ENCODE measurements around the gene MBD6. TPM values are rescaled to one million over a fixed set of nuclear protein-coding genes. Genes with fewer than 3 reads are reported as not detected.

MBD6 gene
- polyA plus RNA-seq (2011; rRNA removed), result 5.6 and 8.3 TPM in 2 replicates
- 5.3 and 12.2 TPM in 2 replicates for polyA minus RNA-seq (2011; rRNA and poly(A)+ RNA removed)

DNA sequence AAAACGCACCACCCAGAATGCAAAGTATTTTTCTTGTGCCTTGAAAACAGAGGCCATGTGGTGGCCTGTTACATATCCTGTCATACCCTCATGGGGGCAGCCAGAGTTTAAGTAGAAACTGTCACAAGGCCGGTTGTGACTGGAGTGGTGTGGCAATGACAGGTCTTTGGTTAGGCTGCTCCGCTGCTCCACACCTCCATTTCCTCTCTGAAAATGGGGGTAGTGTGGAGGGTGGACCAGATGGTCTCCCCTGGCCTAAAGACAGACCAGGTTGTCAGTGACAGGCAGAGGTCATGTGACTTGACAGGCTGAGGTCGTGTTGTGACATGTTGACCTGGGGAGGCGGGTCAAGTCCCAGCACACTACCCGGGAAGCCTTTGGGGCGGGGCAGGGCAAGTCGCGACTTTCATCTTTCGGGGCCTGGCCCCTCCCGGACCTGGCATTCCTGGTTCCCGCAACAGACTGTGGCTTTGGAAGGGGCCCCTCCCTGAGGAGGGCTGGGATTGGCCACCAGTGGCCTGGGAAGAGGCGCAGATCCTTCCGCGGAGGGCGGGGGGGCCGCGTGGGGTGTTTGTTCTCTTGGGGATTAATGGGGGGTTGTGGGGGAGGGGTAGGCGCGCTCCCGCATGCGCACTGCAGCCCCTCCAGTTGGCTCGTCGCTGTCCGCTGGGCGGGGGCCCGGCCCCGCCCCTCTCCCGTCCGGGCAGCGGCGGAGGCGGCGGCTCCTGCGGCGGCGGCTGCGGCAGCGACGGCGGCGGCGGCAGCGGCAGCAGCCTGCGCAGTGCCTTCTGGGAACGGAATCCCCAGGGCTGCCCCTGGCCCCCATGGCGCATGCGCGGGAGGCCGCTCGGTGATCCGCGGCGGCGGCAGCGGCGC, at the start of gene MBD6:
MBD6 (plus strand) TSS at position 814 of the 876 bp plus-strand sequence. CDS start 1,480 bp downstream, outside the sequence.
- ChIA-PET POLR2A (no interaction called here), CTCF (interaction anchor here (1.6 kb wide), 1 partner anchor 60 kb away, joined by 3 read pairs; no protein-coding TSS in a partner anchor)
- H3K36me3 ChIP-seq (ENCODE audit: control insufficient read depth, insufficient read depth, low read length), result peaks cover 24% of the 10 kb centered on the region

GRCh38 chr12:57473392-57473791, 49.2 kb upstream of the MBD6 start:
- CTCF ChIA-PET, result interaction anchor here (2.8 to 3.1 kb wide), 2 partner anchors 11 to 14 kb away, joined by 14 to 38 read pairs; partner anchors contain the start of gene GLI1
- no peak for DNase-seq (ENCODE audit: low read depth)
- Histone ChIP-seq H3K36me3 (ENCODE audit: control insufficient read depth, insufficient read depth, low read length) (no peaks in the 10 kb centered on the region), H3K27me3 (ENCODE audit: control insufficient read depth, insufficient read depth, low read length) (peaks cover 41% of the 10 kb centered on the region), H3K4me3 (ENCODE audit: low read depth, low read length) (no peak overlapping the region)
- TF ChIP-seq CTCF (IDR thresholded peaks at IDR 0.05; ENCODE audit: insufficient read depth, low read depth, low read length), result no peak
- POLR2A ChIA-PET, result no interaction called here

More for the DNA sequence above, at the start of gene MBD6:
- peak; percentile 70 for DNase-seq (ENCODE audit: low read depth)
- H3K27me3 ChIP-seq (ENCODE audit: control insufficient read depth, insufficient read depth, low read length), result no peaks in the 10 kb centered on the region
- no peak for TF ChIP-seq CTCF (IDR thresholded peaks at IDR 0.05; ENCODE audit: insufficient read depth, low read depth, low read length)
- peak within 1 kb of the TSS; percentile 77 for H3K4me3 ChIP-seq (ENCODE audit: low read depth, low read length)

DNA sequence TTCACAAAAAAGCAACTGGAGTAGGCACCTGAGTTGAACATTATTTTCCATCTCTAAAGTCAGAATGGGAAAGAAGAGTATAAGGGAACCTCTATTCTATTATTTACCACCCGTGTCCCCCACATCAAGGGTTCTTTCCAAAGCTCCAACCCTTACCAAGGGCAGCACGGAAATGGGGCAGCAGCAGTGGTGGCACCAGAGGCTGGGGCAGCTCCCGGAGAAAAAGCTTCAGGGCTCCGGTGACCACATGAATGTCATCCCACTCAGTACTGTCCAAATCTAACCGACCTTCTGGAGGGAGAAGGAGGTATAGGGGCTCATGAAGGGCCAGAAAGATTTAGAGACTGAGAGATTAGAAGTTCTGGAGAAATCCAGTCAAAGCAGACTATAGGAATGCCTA, 48.7 kb upstream of the MBD6 start:
- Histone ChIP-seq H3K36me3 (ENCODE audit: control insufficient read depth, insufficient read depth, low read length) (no peaks in the 10 kb centered on the region), H3K27me3 (ENCODE audit: control insufficient read depth, insufficient read depth, low read length) (peaks cover 41% of the 10 kb centered on the region), H3K4me3 (ENCODE audit: low read depth, low read length) (no peak overlapping the region)
- DNase-seq (ENCODE audit: low read depth), result no peak
- no peak for TF ChIP-seq CTCF (IDR thresholded peaks at IDR 0.05; ENCODE audit: insufficient read depth, low read depth, low read length)
- CTCF ChIA-PET, result interaction anchor here (0.7 to 3.1 kb wide), 6 partner anchors 9 to 234 kb away, joined by 3 to 38 read pairs (median 4); partner anchors contain the start of gene GLI1
- POLR2A ChIA-PET, result no interaction called here

GRCh38 chr12:57474430-57474829, 48.2 kb upstream of the MBD6 start:
- DNase-seq (ENCODE audit: low read depth), result no peak
- H3K4me3 ChIP-seq (ENCODE audit: low read depth, low read length), result no peak overlapping the region
- ChIA-PET POLR2A (no interaction called here), CTCF (interaction anchor here (0.7 to 3.1 kb wide), 7 partner anchors 9 to 235 kb away, joined by 3 to 38 read pairs (median 5); partner anchors contain the start of gene GLI1)
- peaks cover 41% of the 10 kb centered on the region for H3K27me3 ChIP-seq (ENCODE audit: control insufficient read depth, insufficient read depth, low read length)
- no peak for TF ChIP-seq CTCF (IDR thresholded peaks at IDR 0.05; ENCODE audit: insufficient read depth, low read depth, low read length)
- no peaks in the 10 kb centered on the region for H3K36me3 ChIP-seq (ENCODE audit: control insufficient read depth, insufficient read depth, low read length)

GRCh38 chr12:57474862-57475261, 47.8 kb upstream of the MBD6 start:
- Histone ChIP-seq H3K36me3 (ENCODE audit: control insufficient read depth, insufficient read depth, low read length) (no peaks in the 10 kb centered on the region), H3K4me3 (ENCODE audit: low read depth, low read length) (no peak overlapping the region), H3K27me3 (ENCODE audit: control insufficient read depth, insufficient read depth, low read length) (peaks cover 41% of the 10 kb centered on the region)
- DNase-seq (ENCODE audit: low read depth), result no peak
- POLR2A ChIA-PET, result no interaction called here
- CTCF ChIA-PET, result interaction anchor here (1.0 to 3.1 kb wide), 8 partner anchors 9 to 235 kb away, joined by 3 to 38 read pairs (median 6); partner anchors contain the start of gene GLI1
- no peak for TF ChIP-seq CTCF (IDR thresholded peaks at IDR 0.05; ENCODE audit: insufficient read depth, low read depth, low read length)

Data from BJ (cell line).